Chondrocyte (in vitro differentiated cells): ENCODE data around the gene MSH6. TPM values are rescaled to one million over a fixed set of nuclear protein-coding genes. Genes with fewer than 3 reads are reported as not detected.

Source experiments
- DNase-seq: peaks from one replicate; pipeline ENCODE4 v3.0.0; 2021; ENCODE audit warnings: mixed read lengths, low spot score
- H3K27ac Mint-ChIP-seq: one replicate; pipeline ENCODE4 v1.8.0; 2021; ENCODE audit warnings: mild to moderate bottlenecking, moderate library complexity, mixed read lengths; ENCODE audit not compliant: unreplicated experiment
- H3K27me3 Mint-ChIP-seq: 2 replicates; pipeline ENCODE4 v1.8.0; 2021; ENCODE audit warnings: low read depth, mixed read lengths
- H3K36me3 Mint-ChIP-seq: 2 replicates; pipeline ENCODE4 v1.8.0; 2021; ENCODE audit warnings: low read depth, mixed read lengths
- H3K4me1 Mint-ChIP-seq: 2 replicates; pipeline ENCODE4 v1.8.0; 2021; ENCODE audit warnings: low read depth, mild to moderate bottlenecking, mixed read lengths
- H3K4me3 Mint-ChIP-seq: one replicate; pipeline ENCODE4 v1.8.0; 2021; ENCODE audit warnings: mild to moderate bottlenecking, moderate library complexity, mixed read lengths; ENCODE audit not compliant: unreplicated experiment
- H3K9me3 Mint-ChIP-seq: 2 replicates; pipeline ENCODE4 v1.8.0; 2021; ENCODE audit warnings: low read depth, mixed read lengths
- total RNA-seq: library from RNA; stranded (reverse); gene quantifications from 3 replicates; pipeline ENCODE4 v1.2.1, GENCODE V29; 2021
- TF ChIP-seq, protein P1 (sequence below): fragments of 200-600 bp; sonication (generic); IDR thresholded peaks from 2 replicates; pipeline ENCODE4 v1.5.0; 2021; ENCODE audit warnings: antibody characterized with exemption, mild to moderate bottlenecking, moderate library complexity

MSH6 gene
- total RNA-seq, 1 donor from 2014 or later: 53.4 TPM

DNA sequence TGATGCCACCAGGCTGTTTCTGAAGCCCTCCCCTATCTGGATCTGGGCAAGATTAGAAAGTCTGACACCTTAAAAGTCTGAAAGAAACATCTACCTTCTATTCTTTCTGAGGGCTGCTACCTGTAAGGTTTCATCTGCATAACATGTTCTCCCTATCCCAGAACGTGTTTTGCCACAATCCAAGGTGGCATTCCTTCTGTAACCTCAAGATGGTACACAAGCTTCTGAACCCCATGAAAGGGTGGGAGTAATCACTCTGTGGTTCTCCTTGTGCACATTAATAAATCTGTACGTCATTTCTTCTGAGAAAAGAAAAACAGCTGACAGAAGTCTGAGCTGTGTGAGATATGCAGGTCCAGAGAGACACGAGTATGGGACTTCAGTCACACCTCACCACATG lies 41.8 kb upstream of the MSH6 start:
- Mint-ChIP-seq H3K27me3 (peaks cover 23% of the 10 kb centered on the region), H3K27ac (no peak overlapping the region), H3K4me3 (no peak overlapping the region), H3K9me3 (no peaks in the 10 kb centered on the region), H3K4me1 (no peaks in the 10 kb centered on the region), H3K36me3 (no peaks in the 10 kb centered on the region)
- TF ChIP-seq, protein P1, sequence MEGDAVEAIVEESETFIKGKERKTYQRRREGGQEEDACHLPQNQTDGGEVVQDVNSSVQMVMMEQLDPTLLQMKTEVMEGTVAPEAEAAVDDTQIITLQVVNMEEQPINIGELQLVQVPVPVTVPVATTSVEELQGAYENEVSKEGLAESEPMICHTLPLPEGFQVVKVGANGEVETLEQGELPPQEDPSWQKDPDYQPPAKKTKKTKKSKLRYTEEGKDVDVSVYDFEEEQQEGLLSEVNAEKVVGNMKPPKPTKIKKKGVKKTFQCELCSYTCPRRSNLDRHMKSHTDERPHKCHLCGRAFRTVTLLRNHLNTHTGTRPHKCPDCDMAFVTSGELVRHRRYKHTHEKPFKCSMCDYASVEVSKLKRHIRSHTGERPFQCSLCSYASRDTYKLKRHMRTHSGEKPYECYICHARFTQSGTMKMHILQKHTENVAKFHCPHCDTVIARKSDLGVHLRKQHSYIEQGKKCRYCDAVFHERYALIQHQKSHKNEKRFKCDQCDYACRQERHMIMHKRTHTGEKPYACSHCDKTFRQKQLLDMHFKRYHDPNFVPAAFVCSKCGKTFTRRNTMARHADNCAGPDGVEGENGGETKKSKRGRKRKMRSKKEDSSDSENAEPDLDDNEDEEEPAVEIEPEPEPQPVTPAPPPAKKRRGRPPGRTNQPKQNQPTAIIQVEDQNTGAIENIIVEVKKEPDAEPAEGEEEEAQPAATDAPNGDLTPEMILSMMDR: no peak
- DNase-seq: no peak

DNA sequence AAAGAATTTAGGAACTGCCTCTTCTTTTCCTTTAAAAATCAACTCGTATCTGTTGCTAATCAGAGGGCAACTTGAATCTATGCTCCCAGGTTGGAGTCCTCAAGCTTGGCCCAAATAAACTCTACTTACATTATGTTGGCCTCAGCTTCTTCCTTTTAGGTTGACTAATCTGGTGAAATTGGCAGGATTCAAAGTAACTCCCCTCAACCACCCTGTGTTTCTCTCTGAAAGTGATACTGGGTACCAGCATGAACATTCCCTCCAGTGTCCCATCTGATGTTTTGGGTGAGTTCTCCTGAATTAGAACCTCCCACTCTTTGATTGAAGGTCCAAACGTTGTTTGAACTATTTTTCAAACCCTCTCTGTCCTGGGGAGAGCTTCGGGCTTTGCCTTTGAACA lies 41.3 kb upstream of the MSH6 start:
- no peak overlapping the region for H3K27ac Mint-ChIP-seq

DNA sequence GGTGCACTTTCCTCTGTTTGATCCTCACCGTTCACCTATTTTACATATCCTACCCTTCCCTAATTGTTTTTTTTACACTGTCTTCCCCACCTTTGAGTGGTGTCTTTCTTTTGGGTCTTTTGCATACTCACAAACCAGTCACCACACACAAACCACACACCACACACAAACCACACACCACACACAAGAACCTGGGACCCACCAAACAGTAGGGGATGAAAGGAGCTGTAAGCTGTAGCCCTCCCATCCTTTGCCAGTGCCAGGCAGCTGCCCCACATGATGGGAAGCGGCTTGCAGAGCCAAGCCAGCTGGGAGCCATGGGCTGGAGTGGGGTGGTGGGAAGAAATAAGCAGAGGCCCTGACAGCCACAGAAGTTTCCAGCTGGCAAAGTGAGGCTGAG lies 38.9 kb upstream of the MSH6 start:
- TF ChIP-seq, protein P1: no peak
- Mint-ChIP-seq H3K4me3 (no peak overlapping the region), H3K27me3 (peaks cover 21% of the 10 kb centered on the region), H3K9me3 (peaks cover 9% of the 10 kb centered on the region), H3K36me3 (peaks cover 1% of the 10 kb centered on the region), H3K4me1 (no peaks in the 10 kb centered on the region), H3K27ac (no peak overlapping the region)
- no peak for DNase-seq

More for the DNA sequence above, 41.3 kb upstream of the MSH6 start:
- TF ChIP-seq, protein P1: no peak
- no peak for DNase-seq
- no peaks in the 10 kb centered on the region for H3K4me1 Mint-ChIP-seq
- H3K9me3 Mint-ChIP-seq: peaks cover 4% of the 10 kb centered on the region
- no peaks in the 10 kb centered on the region for H3K36me3 Mint-ChIP-seq
- no peak overlapping the region for H3K4me3 Mint-ChIP-seq
- peaks cover 23% of the 10 kb centered on the region for H3K27me3 Mint-ChIP-seq

DNA sequence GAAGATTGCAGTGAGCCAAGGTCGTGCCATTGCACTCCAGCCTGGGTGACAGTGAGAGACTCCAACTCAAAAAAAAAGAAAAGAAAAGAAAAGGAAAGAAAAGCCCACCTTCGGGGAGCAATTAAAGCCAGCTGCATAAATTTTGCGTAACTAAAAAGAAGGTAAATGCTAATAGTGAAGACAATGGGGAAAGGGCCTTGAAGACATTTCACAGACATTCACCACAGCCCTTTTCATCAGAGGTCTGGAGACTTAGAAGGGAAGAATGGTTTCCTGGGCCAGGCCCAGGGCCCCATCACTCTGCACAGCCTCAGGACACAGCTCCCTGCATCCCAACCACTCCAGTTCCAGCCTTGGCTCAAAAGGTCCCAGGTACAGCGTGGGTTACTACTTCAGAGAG lies 35.1 kb upstream of the MSH6 start:
- H3K36me3 Mint-ChIP-seq: peaks cover 1% of the 10 kb centered on the region
- H3K27ac Mint-ChIP-seq: no peak overlapping the region
- no peak overlapping the region for H3K4me3 Mint-ChIP-seq
- DNase-seq: no peak
- H3K4me1 Mint-ChIP-seq: peaks cover 8% of the 10 kb centered on the region
- TF ChIP-seq, protein P1: no peak
- H3K27me3 Mint-ChIP-seq: peaks cover 15% of the 10 kb centered on the region
- H3K9me3 Mint-ChIP-seq: peaks cover 9% of the 10 kb centered on the region

DNA sequence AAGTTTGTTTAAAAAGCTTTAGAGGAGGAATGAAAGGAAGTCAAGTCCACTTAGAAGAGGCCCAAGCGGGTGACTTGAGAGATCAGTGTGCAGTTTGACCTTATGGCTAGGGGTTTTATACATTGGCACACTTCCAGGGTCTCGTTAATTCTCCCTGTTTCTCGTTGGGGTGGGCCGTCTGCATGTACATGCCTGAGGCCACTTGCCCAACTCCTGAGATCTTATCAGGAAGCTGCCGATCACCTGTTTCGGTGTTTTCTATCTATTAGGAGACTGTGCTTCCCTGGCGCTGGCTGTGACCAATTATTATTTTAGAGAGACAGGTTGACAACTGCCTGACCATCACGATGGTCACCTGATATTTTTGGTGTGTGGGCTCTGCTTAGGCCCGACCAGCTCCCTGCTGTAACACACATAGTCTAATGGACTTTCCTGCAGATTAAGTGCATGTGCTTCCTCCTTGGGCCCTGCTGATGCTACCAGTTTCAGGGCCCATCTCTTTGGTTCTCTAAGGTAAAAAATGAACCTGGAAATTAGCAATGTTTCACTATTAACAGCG lies 31.0 kb upstream of the MSH6 start:
- TF ChIP-seq, protein P1: no peak
- Mint-ChIP-seq H3K27ac (no peak overlapping the region), H3K4me3 (no peak overlapping the region), H3K36me3 (peaks cover 1% of the 10 kb centered on the region), H3K27me3 (no peaks in the 10 kb centered on the region), H3K4me1 (peaks cover 16% of the 10 kb centered on the region), H3K9me3 (peaks cover 2% of the 10 kb centered on the region)
- no peak for DNase-seq
